IPS-18c (cell line): ENCODE data around the gene LDLRAD3.

ENCODE experiments used
- H3K4me3 ChIP-seq: 2 replicates; pipeline ENCODE4 v1.7.0; 2013; ENCODE audit warnings: low read depth, mild to moderate bottlenecking, low read length, moderate library complexity; ENCODE audit not compliant: insufficient read depth
- H3K9me3 ChIP-seq: one replicate; pipeline ENCODE4 v1.6.1; 2013; ENCODE audit warnings: mild to moderate bottlenecking, low read length, moderate library complexity; ENCODE audit not compliant: control insufficient read depth, insufficient read depth

LDLRAD3 gene

GRCh38 chr11:36196411-36196998 is 252.6 kb downstream of the LDLRAD3 start:
- Histone ChIP-seq H3K4me3 (no peak overlapping the region), H3K9me3 (no peaks in the 10 kb centered on the region)

- H3K4me3 ChIP-seq, result no peak overlapping the region
- H3K9me3 ChIP-seq, result no peaks in the 10 kb centered on the region
Measured at GRCh38 chr11:36201411-36201810, 257.5 kb downstream of the LDLRAD3 start.

- no peaks in the 10 kb centered on the region for H3K9me3 ChIP-seq
- H3K4me3 ChIP-seq, result no peak overlapping the region
Measured at GRCh38 chr11:36205536-36205935, 261.7 kb downstream of the LDLRAD3 start.

GRCh38 chr11:36210529-36210928 is 266.7 kb downstream of the LDLRAD3 start:
- Histone ChIP-seq H3K9me3 (no peaks in the 10 kb centered on the region), H3K4me3 (no peak overlapping the region)

GRCh38 chr11:36211761-36212430 is 268.0 kb downstream of the LDLRAD3 start:
- Histone ChIP-seq H3K9me3 (no peaks in the 10 kb centered on the region), H3K4me3 (no peak overlapping the region)

- Histone ChIP-seq H3K9me3 (no peaks in the 10 kb centered on the region), H3K4me3 (no peak overlapping the region)
Measured at GRCh38 chr11:36212564-36213392, 268.9 kb downstream of the LDLRAD3 start.

GRCh38 chr11:36213393-36213840 is 269.6 kb downstream of the LDLRAD3 start:
- Histone ChIP-seq H3K4me3 (no peak overlapping the region), H3K9me3 (no peaks in the 10 kb centered on the region)

- no peaks in the 10 kb centered on the region for H3K9me3 ChIP-seq
Measured at GRCh38 chr11:36214480-36214879, 270.6 kb downstream of the LDLRAD3 start.

GRCh38 chr11:36214976-36215692 is 271.3 kb downstream of the LDLRAD3 start:
- no peak overlapping the region for H3K4me3 ChIP-seq
- H3K9me3 ChIP-seq, result no peaks in the 10 kb centered on the region

More at GRCh38 chr11:36214480-36214879, 270.6 kb downstream of the LDLRAD3 start:
- no peak overlapping the region for H3K4me3 ChIP-seq

- H3K4me3 ChIP-seq, result no peak overlapping the region
- no peaks in the 10 kb centered on the region for H3K9me3 ChIP-seq
Measured at GRCh38 chr11:36215693-36216060, 271.8 kb downstream of the LDLRAD3 start.

- H3K9me3 ChIP-seq, result no peaks in the 10 kb centered on the region
- no peak overlapping the region for H3K4me3 ChIP-seq
Measured at GRCh38 chr11:36216061-36216615, 272.3 kb downstream of the LDLRAD3 start.

- H3K4me3 ChIP-seq, result no peak overlapping the region
- H3K9me3 ChIP-seq, result no peaks in the 10 kb centered on the region
Measured at GRCh38 chr11:36218283-36218921, 274.5 kb downstream of the LDLRAD3 start.

- H3K4me3 ChIP-seq, result no peak overlapping the region
- H3K9me3 ChIP-seq, result no peaks in the 10 kb centered on the region
Measured at GRCh38 chr11:36219996-36220395, 276.1 kb downstream of the LDLRAD3 start.

GRCh38 chr11:36222831-36223635 is 279.2 kb downstream of the LDLRAD3 start:
- H3K9me3 ChIP-seq, result peaks cover 2% of the 10 kb centered on the region
- H3K4me3 ChIP-seq, result no peak overlapping the region

GRCh38 chr11:36224209-36224882 is 280.5 kb downstream of the LDLRAD3 start:
- Histone ChIP-seq H3K4me3 (no peak overlapping the region), H3K9me3 (peaks cover 2% of the 10 kb centered on the region)

- Histone ChIP-seq H3K4me3 (no peak overlapping the region), H3K9me3 (peaks cover 2% of the 10 kb centered on the region)
Measured at GRCh38 chr11:36227044-36227443, 283.2 kb downstream of the LDLRAD3 start.
